Activated B cell treated with CpG ODN at 0.5 μM for 24 hours (primary cell): ENCODE results near the gene RAB23. TPM values are rescaled to one million over a fixed set of nuclear protein-coding genes. Genes with fewer than 3 reads are reported as not detected.

ENCODE experiments used
- ATAC-seq: fragments of 200-7000 bp; cut with Tn5 transposase; one replicate; pipeline ENCODE4 v1.10.0; 2021; ENCODE audit warnings: low read depth, mild to moderate bottlenecking, moderate library complexity
- CTCF ChIA-PET: fragments of 350-600 bp; sonication (Branson Sonifier 250); formaldehyde crosslinking; loops from one replicate; lab custom pipeline; 2021; ENCODE audit warnings: antibody characterized with exemption; lab: Charles Lee
- POLR2A ChIA-PET: fragments of 350-600 bp; sonication (Branson Sonifier 250); formaldehyde crosslinking; loops from one replicate; lab custom pipeline; 2021; ENCODE audit warnings: antibody characterized with exemption; lab: Charles Lee
- DNase-seq: peaks from one replicate; pipeline ENCODE4 v3.0.0; 2022
- H3K27ac Mint-ChIP-seq: one replicate; pipeline ENCODE4 v1.8.0; 2020; ENCODE audit warnings: mixed read lengths
- H3K27me3 Mint-ChIP-seq: one replicate; pipeline ENCODE4 v1.8.0; 2021; ENCODE audit warnings: mixed read lengths
- H3K36me3 Mint-ChIP-seq: one replicate; pipeline ENCODE4 v1.8.0; 2021; ENCODE audit warnings: low read depth, mixed read lengths
- H3K4me1 Mint-ChIP-seq: one replicate; pipeline ENCODE4 v1.8.0; 2021; ENCODE audit warnings: mixed read lengths
- H3K4me3 Mint-ChIP-seq: one replicate; pipeline ENCODE4 v1.8.0; 2020; ENCODE audit warnings: mild to moderate bottlenecking, mixed read lengths
- H3K9me3 Mint-ChIP-seq: one replicate; pipeline ENCODE4 v1.8.0; 2020; ENCODE audit warnings: mixed read lengths
- CTCF ChIP-seq: fragments of 200-600 bp; IDR thresholded peaks from one replicate; pipeline ENCODE4 v1.8.0; 2022; ENCODE audit warnings: antibody characterized with exemption, mild to moderate bottlenecking
- intact Hi-C: fragments of 100-400 bp; cut with micrococcal nuclease; formaldehyde crosslinking; loops from one replicate; pipeline ENCODE4 v1.15.1; 2024
- total RNA-seq: library from RNA; stranded (reverse); gene quantifications from 2 replicates; pipeline ENCODE4 v1.2.3, GENCODE V29; 2022

RAB23 gene
- total RNA-seq, 1 donor from 2014 or later = 0.49 TPM

DNA sequence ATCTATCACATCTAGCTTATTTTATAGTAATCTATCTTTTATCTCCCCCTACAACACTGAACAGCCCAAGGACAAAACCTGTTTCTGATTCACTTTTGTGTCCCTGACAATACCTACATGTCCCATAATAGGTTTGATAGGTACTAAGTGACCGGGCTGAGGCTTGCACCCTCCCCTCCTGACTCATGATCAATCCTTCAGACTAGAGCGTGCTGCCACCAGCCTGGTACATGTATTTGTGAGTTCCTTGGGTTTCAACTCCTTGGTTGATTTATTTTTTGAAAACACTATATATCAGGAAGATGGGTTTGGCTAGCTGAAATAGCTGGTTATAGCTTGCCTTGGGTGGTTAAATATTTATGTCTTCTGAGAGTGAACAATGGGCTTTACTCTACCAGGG, 41.6 kb upstream of the RAB23 start:
- Mint-ChIP-seq H3K4me1 (no peaks in the 10 kb centered on the region), H3K36me3 (no peaks in the 10 kb centered on the region), H3K9me3 (no peaks in the 10 kb centered on the region), H3K27me3 (peaks cover 7% of the 10 kb centered on the region), H3K27ac (no peak overlapping the region), H3K4me3 (no peak overlapping the region)
- ATAC-seq = no peak
- no peak for TF ChIP-seq CTCF
- ChIA-PET CTCF (no interaction called here), POLR2A (interaction anchor here (0.7 kb wide), 1 partner anchor 124 kb away, joined by 9 read pairs; no protein-coding TSS in a partner anchor)
- no peak for DNase-seq
- intact Hi-C loops = no loop called here

DNA sequence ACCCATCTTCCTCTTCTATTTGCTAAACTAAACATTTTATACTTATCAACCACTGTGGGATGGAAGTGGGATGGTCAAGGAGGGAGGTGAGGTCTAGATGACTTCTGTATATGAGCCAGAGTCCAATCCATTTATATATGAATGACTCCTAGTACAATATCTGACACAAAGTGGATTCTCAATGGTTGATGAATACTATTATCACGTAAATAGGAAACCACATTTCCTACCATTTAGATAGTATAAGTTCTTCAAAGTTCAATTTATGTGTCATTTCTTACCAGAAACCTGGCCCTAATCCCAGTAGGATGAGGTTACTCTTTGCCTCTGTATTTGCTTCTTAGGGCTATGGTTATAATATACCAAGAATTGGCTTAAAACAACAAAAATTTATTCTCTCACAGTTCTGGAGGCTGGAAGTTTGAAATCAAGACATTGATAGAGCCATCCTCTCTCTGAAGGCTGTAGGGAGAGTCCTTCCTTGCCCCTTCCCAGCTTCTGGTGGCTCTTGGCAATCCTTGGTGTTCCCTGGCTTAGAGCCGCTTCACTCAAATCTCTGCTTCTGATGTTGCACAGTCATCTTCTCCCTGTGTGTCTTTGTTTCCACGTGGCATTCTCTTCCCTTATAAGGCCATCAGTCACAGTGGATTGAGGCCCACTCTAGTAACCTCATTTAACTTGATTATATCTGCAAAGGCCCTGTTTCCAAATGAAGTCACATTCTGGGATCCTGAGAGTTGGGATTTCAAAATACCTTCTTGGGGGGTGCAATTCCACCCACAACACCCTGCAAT, 41.0 kb upstream of the RAB23 start:
- intact Hi-C loops = no loop called here
- H3K4me3 Mint-ChIP-seq = no peak overlapping the region

DNA sequence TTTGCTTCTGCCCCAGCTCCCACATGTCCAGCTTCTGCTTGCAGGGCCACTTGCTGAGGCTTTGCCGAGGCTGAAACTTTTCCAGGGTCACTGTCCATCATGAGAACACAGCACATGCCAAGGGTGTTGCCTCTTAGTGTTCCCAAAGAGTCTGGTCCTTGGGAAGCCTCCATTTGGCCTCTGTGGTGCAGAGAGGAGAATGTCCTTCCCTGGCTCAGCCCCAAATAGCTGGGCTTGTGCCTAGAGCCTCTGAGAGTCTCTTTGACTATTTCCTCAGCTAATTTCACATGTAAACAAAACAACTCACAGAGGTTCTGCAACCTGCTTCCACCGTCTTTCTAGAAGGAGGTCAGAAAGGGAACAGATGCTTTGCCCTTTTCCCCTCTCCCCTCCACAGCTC, 40.4 kb upstream of the RAB23 start:
- POLR2A ChIA-PET = no interaction called here
- Mint-ChIP-seq H3K4me1 (no peaks in the 10 kb centered on the region), H3K27me3 (peaks cover 6% of the 10 kb centered on the region), H3K4me3 (no peak overlapping the region), H3K9me3 (no peaks in the 10 kb centered on the region), H3K36me3 (no peaks in the 10 kb centered on the region), H3K27ac (no peak overlapping the region)
- TF ChIP-seq CTCF = no peak
- CTCF ChIA-PET = no interaction called here
- no peak for ATAC-seq
- intact Hi-C loops = no loop called here
- DNase-seq = no peak

More for the DNA sequence above, 41.0 kb upstream of the RAB23 start:
- Mint-ChIP-seq H3K27me3 (peaks cover 7% of the 10 kb centered on the region), H3K9me3 (no peaks in the 10 kb centered on the region), H3K36me3 (no peaks in the 10 kb centered on the region), H3K4me1 (no peaks in the 10 kb centered on the region), H3K27ac (no peak overlapping the region)
- ChIA-PET POLR2A (no interaction called here), CTCF (no interaction called here)
- ATAC-seq (no peak), DNase-seq (no peak)
- TF ChIP-seq CTCF = no peak

- ChIA-PET CTCF (interaction anchor here (1.4 kb wide), 1 partner anchor 11 kb away, joined by 3 read pairs; no protein-coding TSS in a partner anchor), POLR2A (no interaction called here)
- H3K4me3 Mint-ChIP-seq = no peak overlapping the region
Measured at GRCh38 chr6:57261926-57262325, 39.8 kb upstream of the RAB23 start.

More at GRCh38 chr6:57261926-57262325, 39.8 kb upstream of the RAB23 start:
- no peak for TF ChIP-seq CTCF
- no peaks in the 10 kb centered on the region for H3K4me1 Mint-ChIP-seq
- DNase-seq = no peak
- H3K27me3 Mint-ChIP-seq = peaks cover 6% of the 10 kb centered on the region
- H3K27ac Mint-ChIP-seq = no peak overlapping the region
- no peak for ATAC-seq
- no peaks in the 10 kb centered on the region for H3K9me3 Mint-ChIP-seq
- no peaks in the 10 kb centered on the region for H3K36me3 Mint-ChIP-seq
- intact Hi-C loops = no loop called here
